AG04450 (cell line): Measurements from ENCODE around the gene DEFB128. TPM values are rescaled to one million over a fixed set of nuclear protein-coding genes. Genes with fewer than 3 reads are reported as not detected.

Experiments used
- CTCF ChIA-PET: fragments of 300-600, 350-600 bp; formaldehyde crosslinking; extraction: SDS; loops from one replicate; lab custom pipeline; 2022; ENCODE audit warnings: antibody characterized with exemption, inconsistent platforms; lab: Charles Lee
- POLR2A ChIA-PET: fragments of 350-600 bp; formaldehyde crosslinking; extraction: SDS; loops from one replicate; lab custom pipeline; 2021; ENCODE audit warnings: antibody characterized with exemption, inconsistent platforms; lab: Yijun Ruan, JAX
- DNase-seq: peaks from one replicate; pipeline ENCODE4 v3.0.0-alpha.2; 2011; ENCODE audit warnings: low read depth, low spot score
- H3K27ac ChIP-seq: one replicate; pipeline ENCODE4 v1.5.1; 2012; ENCODE audit warnings: low read depth, low read length, control low read depth
- H3K27me3 ChIP-seq: one replicate; pipeline ENCODE4 v1.6.0; 2012; ENCODE audit warnings: low read length; ENCODE audit not compliant: control insufficient read depth, insufficient read depth
- H3K4me3 ChIP-seq: 2 replicates; pipeline ENCODE4 v1.5.1; 2011; ENCODE audit warnings: mild to moderate bottlenecking, low read depth, low read length, control low read depth
- H3K9me3 ChIP-seq: 2 replicates; pipeline ENCODE4 v1.5.1; 2012; ENCODE audit warnings: low read length; ENCODE audit not compliant: control insufficient read depth, insufficient read depth
- polyA minus RNA-seq: library from RNA; depleted of rRNA, polyadenylated mRNA; stranded (reverse); fragments of >200 nt; gene quantifications from 2 replicates; pipeline ENCODE4 v1.2.3, GENCODE V29; 2011; rRNA and poly(A)+ RNA removed
- polyA plus RNA-seq: library from polyadenylated mRNA; depleted of rRNA; stranded (reverse); fragments of >200 nt; gene quantifications from 2 replicates; pipeline ENCODE4 v1.2.3, GENCODE V29; 2011; rRNA removed
- TF ChIP-seq, protein P1 (sequence below): IDR thresholded peaks from 2 replicates; pipeline ENCODE4 v1.5.1; 2011; ENCODE audit warnings: low read depth, low read length, control low read depth, inconsistent platforms

DEFB128 gene
- polyA plus RNA-seq (not detected in 2 replicates), polyA minus RNA-seq (not detected in 2 replicates)

- CTCF ChIA-PET = no interaction called here
- DNase-seq = no peak
Measured at GRCh38 chr20:189611-190010, at the start of gene DEFB128. DEFB128 (minus strand) TSS chr20:189711; CDS start chr20:189623, 88 bp downstream.

GRCh38 chr20:237929-238328, 48.4 kb upstream of the DEFB128 start:
- H3K9me3 ChIP-seq = no peaks in the 10 kb centered on the region
- H3K27me3 ChIP-seq = no peaks in the 10 kb centered on the region
- no peak overlapping the region for H3K27ac ChIP-seq
- no peak overlapping the region for H3K4me3 ChIP-seq
- ChIA-PET POLR2A (no interaction called here), CTCF (interaction anchor here (0.6 to 2.2 kb wide), 3 partner anchors 17 to 165 kb away, joined by 3 to 8 read pairs (median 4); no protein-coding TSS in a partner anchor)
- TF ChIP-seq, protein P1, sequence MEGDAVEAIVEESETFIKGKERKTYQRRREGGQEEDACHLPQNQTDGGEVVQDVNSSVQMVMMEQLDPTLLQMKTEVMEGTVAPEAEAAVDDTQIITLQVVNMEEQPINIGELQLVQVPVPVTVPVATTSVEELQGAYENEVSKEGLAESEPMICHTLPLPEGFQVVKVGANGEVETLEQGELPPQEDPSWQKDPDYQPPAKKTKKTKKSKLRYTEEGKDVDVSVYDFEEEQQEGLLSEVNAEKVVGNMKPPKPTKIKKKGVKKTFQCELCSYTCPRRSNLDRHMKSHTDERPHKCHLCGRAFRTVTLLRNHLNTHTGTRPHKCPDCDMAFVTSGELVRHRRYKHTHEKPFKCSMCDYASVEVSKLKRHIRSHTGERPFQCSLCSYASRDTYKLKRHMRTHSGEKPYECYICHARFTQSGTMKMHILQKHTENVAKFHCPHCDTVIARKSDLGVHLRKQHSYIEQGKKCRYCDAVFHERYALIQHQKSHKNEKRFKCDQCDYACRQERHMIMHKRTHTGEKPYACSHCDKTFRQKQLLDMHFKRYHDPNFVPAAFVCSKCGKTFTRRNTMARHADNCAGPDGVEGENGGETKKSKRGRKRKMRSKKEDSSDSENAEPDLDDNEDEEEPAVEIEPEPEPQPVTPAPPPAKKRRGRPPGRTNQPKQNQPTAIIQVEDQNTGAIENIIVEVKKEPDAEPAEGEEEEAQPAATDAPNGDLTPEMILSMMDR = no peak
- DNase-seq = no peak

More at GRCh38 chr20:189611-190010, at the start of gene DEFB128:
- Histone ChIP-seq H3K27ac (no peak within 1 kb of the TSS), H3K27me3 (no peaks in the 10 kb centered on the region), H3K9me3 (no peaks in the 10 kb centered on the region), H3K4me3 (no peak within 1 kb of the TSS)
- TF ChIP-seq, protein P1 = no peak
- POLR2A ChIA-PET = interaction anchor here (0.6 kb wide), 1 partner anchor 58 kb away, joined by 3 read pairs; no protein-coding TSS in a partner anchor

GRCh38 chr20:237489-237888, 48.0 kb upstream of the DEFB128 start:
- Histone ChIP-seq H3K4me3 (no peak overlapping the region), H3K27ac (no peak overlapping the region), H3K9me3 (no peaks in the 10 kb centered on the region), H3K27me3 (no peaks in the 10 kb centered on the region)
- ChIA-PET POLR2A (no interaction called here), CTCF (interaction anchor here (0.5 to 2.2 kb wide), 3 partner anchors 17 to 94 kb away, joined by 3 to 8 read pairs (median 4); no protein-coding TSS in a partner anchor)
- DNase-seq = no peak
- TF ChIP-seq, protein P1 = no peak

DNA sequence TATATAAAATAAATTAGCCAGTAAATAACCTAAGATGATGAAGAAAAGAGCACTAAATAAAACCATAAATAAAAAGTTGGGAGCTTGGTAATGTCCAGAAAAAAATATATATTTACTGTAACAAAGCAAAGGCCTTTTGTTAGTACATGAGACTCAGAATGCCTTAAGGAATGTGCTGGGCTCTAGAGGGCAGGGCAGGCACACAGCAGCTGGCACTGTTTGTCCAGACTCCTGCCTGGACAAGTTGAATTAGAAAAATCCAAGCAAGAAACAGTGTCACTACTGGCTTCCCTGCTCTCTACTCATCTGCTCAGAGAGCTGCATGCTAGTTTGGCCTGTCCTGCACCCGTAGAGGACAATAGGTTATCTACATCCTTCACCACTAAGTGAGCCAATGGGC, 46.4 kb upstream of the DEFB128 start:
- CTCF ChIA-PET = interaction anchor here (0.5 to 2.2 kb wide), 3 partner anchors 31 to 108 kb away, joined by 3 to 8 read pairs (median 4); no protein-coding TSS in a partner anchor
- TF ChIP-seq, protein P1 = no peak
- Histone ChIP-seq H3K9me3 (no peaks in the 10 kb centered on the region), H3K4me3 (no peak overlapping the region), H3K27ac (no peak overlapping the region), H3K27me3 (no peaks in the 10 kb centered on the region)
- POLR2A ChIA-PET = no interaction called here
- DNase-seq = no peak

DNA sequence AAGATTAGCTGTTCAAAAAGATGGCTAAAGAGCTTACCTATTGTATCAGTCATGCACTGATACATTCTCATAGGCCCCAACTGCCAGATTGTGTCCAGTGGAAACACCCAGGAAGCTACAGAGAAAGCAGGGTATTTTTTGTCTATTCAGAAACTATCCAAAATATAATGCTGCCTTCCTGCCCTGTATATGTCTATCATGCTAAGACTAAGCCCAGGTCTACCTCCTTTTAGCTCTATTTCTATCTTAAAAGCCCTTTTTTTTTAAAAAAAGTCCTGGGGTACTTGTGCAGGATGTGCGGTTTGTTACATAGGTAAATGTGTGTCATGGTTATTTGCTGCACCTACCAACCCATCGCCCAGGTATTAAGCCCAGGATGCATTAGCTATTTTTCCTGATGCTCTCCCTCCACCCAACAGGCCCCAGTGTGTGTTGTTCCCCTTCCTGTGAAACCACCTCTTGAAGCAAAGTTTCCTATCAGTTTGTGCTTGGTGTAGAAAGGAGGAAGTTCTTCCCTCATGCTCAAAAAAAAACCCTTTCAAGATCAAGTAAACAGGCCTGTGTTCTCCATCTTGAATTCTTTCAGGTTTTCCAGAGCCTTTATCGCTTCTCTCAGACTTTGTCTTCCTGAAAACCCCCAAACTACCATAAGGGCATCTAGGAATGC, 38.1 kb upstream of the DEFB128 start:
- TF ChIP-seq, protein P1 = no peak
- no peak for DNase-seq
- POLR2A ChIA-PET = no interaction called here
- no peak overlapping the region for H3K4me3 ChIP-seq
- no peaks in the 10 kb centered on the region for H3K27me3 ChIP-seq
- CTCF ChIA-PET = no interaction called here
- no peak overlapping the region for H3K27ac ChIP-seq
- no peaks in the 10 kb centered on the region for H3K9me3 ChIP-seq
